ENCODE measurements around the gene KAT6B.
"Not testable (repeated sequence)": the region's sequence is repeated elsewhere in the genome, so short reads cannot be mapped to it uniquely, and the experiment has no call there.

KAT6B gene

GRCh38 chr10:74887614-74888284 is 61.3 kb downstream of the KAT6B start:
- Histone ChIP-seq H3K4me1 (ENCODE audit: control insufficient read depth, insufficient read depth, low read length) (no peaks in the 10 kb centered on the region), H3K36me3 (ENCODE audit: control insufficient read depth, insufficient read depth, low read length) (no peaks in the 10 kb centered on the region), H3K27ac (ENCODE audit: low read length) (no peak overlapping the region), H3K4me3 (ENCODE audit: low read length) (no peak overlapping the region), H3K27me3 (ENCODE audit: control insufficient read depth, insufficient read depth, low read length) (no peaks in the 10 kb centered on the region), H3K9me3 (ENCODE audit: control insufficient read depth, insufficient read depth, low read length) (no peaks in the 10 kb centered on the region)
- DNase-seq (ENCODE audit: low read depth, low spot score), result no peak
- WGBS (ENCODE audit: insufficient coverage, insufficient read length), result no CpG with 5 or more reads among the region's 2 CpGs

- no peaks in the 10 kb centered on the region for H3K27me3 ChIP-seq (ENCODE audit: control insufficient read depth, insufficient read depth, low read length)
- WGBS (ENCODE audit: insufficient coverage, insufficient read length), result 100% methylated on average over 2 of the region's 6 CpGs
- H3K27ac ChIP-seq (ENCODE audit: low read length), result no peak overlapping the region
- DNase-seq (ENCODE audit: low read depth, low spot score), result no peak
- no peaks in the 10 kb centered on the region for H3K36me3 ChIP-seq (ENCODE audit: control insufficient read depth, insufficient read depth, low read length)
- no peaks in the 10 kb centered on the region for H3K4me1 ChIP-seq (ENCODE audit: control insufficient read depth, insufficient read depth, low read length)
- H3K9me3 ChIP-seq (ENCODE audit: control insufficient read depth, insufficient read depth, low read length), result no peaks in the 10 kb centered on the region
- no peak overlapping the region for H3K4me3 ChIP-seq (ENCODE audit: low read length)
Measured at GRCh38 chr10:74888962-74889661, 62.7 kb downstream of the KAT6B start.

GRCh38 chr10:74889662-74889998 is 63.2 kb downstream of the KAT6B start:
- DNase-seq (ENCODE audit: low read depth, low spot score), result no peak
- Histone ChIP-seq H3K36me3 (ENCODE audit: control insufficient read depth, insufficient read depth, low read length) (no peaks in the 10 kb centered on the region), H3K27ac (ENCODE audit: low read length) (no peak overlapping the region), H3K4me1 (ENCODE audit: control insufficient read depth, insufficient read depth, low read length) (no peaks in the 10 kb centered on the region), H3K27me3 (ENCODE audit: control insufficient read depth, insufficient read depth, low read length) (no peaks in the 10 kb centered on the region), H3K4me3 (ENCODE audit: low read length) (no peak overlapping the region), H3K9me3 (ENCODE audit: control insufficient read depth, insufficient read depth, low read length) (no peaks in the 10 kb centered on the region)

- no peaks in the 10 kb centered on the region for H3K36me3 ChIP-seq (ENCODE audit: control insufficient read depth, insufficient read depth, low read length)
- no CpG with 5 or more reads among the region's 7 CpGs for WGBS (ENCODE audit: insufficient coverage, insufficient read length)
- H3K9me3 ChIP-seq (ENCODE audit: control insufficient read depth, insufficient read depth, low read length), result no peaks in the 10 kb centered on the region
- no peak overlapping the region for H3K4me3 ChIP-seq (ENCODE audit: low read length)
- no peak for DNase-seq (ENCODE audit: low read depth, low spot score)
- no peak overlapping the region for H3K27ac ChIP-seq (ENCODE audit: low read length)
- H3K27me3 ChIP-seq (ENCODE audit: control insufficient read depth, insufficient read depth, low read length), result no peaks in the 10 kb centered on the region
- no peaks in the 10 kb centered on the region for H3K4me1 ChIP-seq (ENCODE audit: control insufficient read depth, insufficient read depth, low read length)
Measured at GRCh38 chr10:74890460-74890859, 64.1 kb downstream of the KAT6B start.

- no peaks in the 10 kb centered on the region for H3K36me3 ChIP-seq (ENCODE audit: control insufficient read depth, insufficient read depth, low read length)
- WGBS (ENCODE audit: insufficient coverage, insufficient read length), result no CpG with 5 or more reads among the region's 2 CpGs
Measured at GRCh38 chr10:74891053-74891452, 64.7 kb downstream of the KAT6B start.

GRCh38 chr10:74892839-74893238 is 66.4 kb downstream of the KAT6B start:
- Histone ChIP-seq H3K4me1 (ENCODE audit: control insufficient read depth, insufficient read depth, low read length) (peaks cover 2% of the 10 kb centered on the region; the same call in 1 of the 2 replicates), H3K4me3 (ENCODE audit: low read length) (no peak overlapping the region), H3K27ac (ENCODE audit: low read length) (no peak overlapping the region), H3K27me3 (ENCODE audit: control insufficient read depth, insufficient read depth, low read length) (no peaks in the 10 kb centered on the region), H3K9me3 (ENCODE audit: control insufficient read depth, insufficient read depth, low read length) (no peaks in the 10 kb centered on the region), H3K36me3 (ENCODE audit: control insufficient read depth, insufficient read depth, low read length) (no peaks in the 10 kb centered on the region)
- WGBS (ENCODE audit: insufficient coverage, insufficient read length), result no CpG with 5 or more reads among the region's 4 CpGs
- no peak for DNase-seq (ENCODE audit: low read depth, low spot score)

More at GRCh38 chr10:74891053-74891452, 64.7 kb downstream of the KAT6B start:
- no peak for DNase-seq (ENCODE audit: low read depth, low spot score)
- no peaks in the 10 kb centered on the region for H3K9me3 ChIP-seq (ENCODE audit: control insufficient read depth, insufficient read depth, low read length)
- no peaks in the 10 kb centered on the region for H3K27me3 ChIP-seq (ENCODE audit: control insufficient read depth, insufficient read depth, low read length)
- no peaks in the 10 kb centered on the region for H3K4me1 ChIP-seq (ENCODE audit: control insufficient read depth, insufficient read depth, low read length)
- H3K4me3 ChIP-seq (ENCODE audit: low read length), result no peak overlapping the region
- no peak overlapping the region for H3K27ac ChIP-seq (ENCODE audit: low read length)

- not testable (repeated sequence) for H3K27me3 ChIP-seq (ENCODE audit: control insufficient read depth, insufficient read depth, low read length); H3K9me3 ChIP-seq (ENCODE audit: control insufficient read depth, insufficient read depth, low read length); H3K27ac ChIP-seq (ENCODE audit: low read length); DNase-seq (ENCODE audit: low read depth, low spot score); H3K36me3 ChIP-seq (ENCODE audit: control insufficient read depth, insufficient read depth, low read length); H3K4me3 ChIP-seq (ENCODE audit: low read length); H3K4me1 ChIP-seq (ENCODE audit: control insufficient read depth, insufficient read depth, low read length)
- WGBS (ENCODE audit: insufficient coverage, insufficient read length), result no CpG with 5 or more reads among the region's 6 CpGs
Measured at GRCh38 chr10:74893329-74893728, 66.9 kb downstream of the KAT6B start.

- Histone ChIP-seq H3K27me3 (ENCODE audit: control insufficient read depth, insufficient read depth, low read length) (no peaks in the 10 kb centered on the region), H3K4me1 (ENCODE audit: control insufficient read depth, insufficient read depth, low read length) (peaks cover 2% of the 10 kb centered on the region; the same call in 1 of the 2 replicates), H3K27ac (ENCODE audit: low read length) (no peak overlapping the region), H3K4me3 (ENCODE audit: low read length) (no peak overlapping the region), H3K36me3 (ENCODE audit: control insufficient read depth, insufficient read depth, low read length) (no peaks in the 10 kb centered on the region), H3K9me3 (ENCODE audit: control insufficient read depth, insufficient read depth, low read length) (no peaks in the 10 kb centered on the region)
- no peak for DNase-seq (ENCODE audit: low read depth, low spot score)
- no CpG with 5 or more reads among the region's 5 CpGs for WGBS (ENCODE audit: insufficient coverage, insufficient read length)
Measured at GRCh38 chr10:74896788-74897527, 70.6 kb downstream of the KAT6B start.

- peaks cover 2% of the 10 kb centered on the region; the same call in 1 of the 2 replicates for H3K4me1 ChIP-seq (ENCODE audit: control insufficient read depth, insufficient read depth, low read length)
- H3K9me3 ChIP-seq (ENCODE audit: control insufficient read depth, insufficient read depth, low read length), result no peaks in the 10 kb centered on the region
- H3K27me3 ChIP-seq (ENCODE audit: control insufficient read depth, insufficient read depth, low read length), result no peaks in the 10 kb centered on the region
- no peak overlapping the region for H3K27ac ChIP-seq (ENCODE audit: low read length)
- H3K36me3 ChIP-seq (ENCODE audit: control insufficient read depth, insufficient read depth, low read length), result no peaks in the 10 kb centered on the region
- no peak overlapping the region for H3K4me3 ChIP-seq (ENCODE audit: low read length)
- no peak for DNase-seq (ENCODE audit: low read depth, low spot score)
- WGBS (ENCODE audit: insufficient coverage, insufficient read length), result no CpG with 5 or more reads among the region's 4 CpGs
Measured at GRCh38 chr10:74898201-74898976, 72.0 kb downstream of the KAT6B start.

- peaks cover 2% of the 10 kb centered on the region; the same call in 1 of the 2 replicates for H3K4me1 ChIP-seq (ENCODE audit: control insufficient read depth, insufficient read depth, low read length)
- no peaks in the 10 kb centered on the region for H3K36me3 ChIP-seq (ENCODE audit: control insufficient read depth, insufficient read depth, low read length)
- H3K9me3 ChIP-seq (ENCODE audit: control insufficient read depth, insufficient read depth, low read length), result no peaks in the 10 kb centered on the region
- no peaks in the 10 kb centered on the region for H3K27me3 ChIP-seq (ENCODE audit: control insufficient read depth, insufficient read depth, low read length)
- WGBS (ENCODE audit: insufficient coverage, insufficient read length), result no CpG with 5 or more reads among the region's 5 CpGs
- H3K27ac ChIP-seq (ENCODE audit: low read length), result no peak overlapping the region
- no peak for DNase-seq (ENCODE audit: low read depth, low spot score)
- no peak overlapping the region for H3K4me3 ChIP-seq (ENCODE audit: low read length)
Measured at GRCh38 chr10:74900297-74900696, 73.9 kb downstream of the KAT6B start.

Measured in iPS DF 6.9 (cell line).